Measurements from ENCODE around the gene ARMC7. TPM values are rescaled to one million over a fixed set of nuclear protein-coding genes. Genes with fewer than 3 reads are reported as not detected.

The ARMC7 gene
- total and polyA plus RNA-seq, 10 donors, result 7.8 to 19.2 (median 14.4) TPM

DNA sequence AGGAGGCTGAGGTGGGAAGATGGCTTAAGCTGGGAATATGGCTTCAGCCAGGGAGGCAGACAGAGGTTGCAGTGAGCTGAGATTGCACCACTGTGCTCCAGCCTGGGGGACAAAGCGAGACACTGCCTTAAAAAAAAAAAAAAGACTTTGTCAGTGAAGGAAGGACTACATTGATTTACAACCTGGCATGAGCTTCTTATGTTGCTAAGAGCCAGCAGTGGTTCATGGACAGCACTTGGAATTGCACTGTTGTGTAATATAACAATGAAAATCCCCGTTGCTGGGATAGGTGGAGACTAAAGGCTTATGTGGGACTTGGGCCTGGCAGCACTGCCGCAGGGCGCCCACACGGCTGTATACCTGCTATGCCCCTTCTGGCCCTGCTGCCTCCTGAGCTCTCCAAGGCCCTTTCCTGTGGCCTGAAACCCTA lies 36.1 kb upstream of the ARMC7 start:
- Histone ChIP-seq H3K9me3 (no peaks in the 10 kb centered on the region), H3K27me3 (replicated peaks in 1 of 7) (no peaks in the 10 kb centered on the region), H3K4me3 (no peak overlapping the region), H3K27ac (no peak overlapping the region), H3K4me1 (peaks cover 14 to 50% (median 25%) of the 10 kb centered on the region in 6 donors), H3K36me3 (no peaks in the 10 kb centered on the region)
- intact Hi-C loops (cut with DNase I; ENCODE audit: low total_unique reads), result no loop called here
- TF ChIP-seq POLR2A (IDR thresholded peaks at IDR 0.05) (no peak), CTCF (IDR thresholded peaks at IDR 0.05 in 8 of 11, conservative IDR thresholded peaks at IDR 0.05 in 3 of 11) (no peak), POLR2AphosphoS5 (IDR thresholded peaks at IDR 0.05) (no peak)
- WGBS, 5 donors, result 68 to 86% (median 75%) methylated on average over 5 of the region's 5 CpGs
- DNase-seq, result peak; percentile 30

- Histone ChIP-seq H3K36me3 (no peaks in the 10 kb centered on the region), H3K9me3 (no peaks in the 10 kb centered on the region), H3K27ac (no peak overlapping the region), H3K27me3 (replicated peaks in 1 of 7) (no peaks in the 10 kb centered on the region), H3K4me1 (peaks cover 21 to 59% (median 34%) of the 10 kb centered on the region in 6 donors), H3K4me3 (no peak overlapping the region)
- TF ChIP-seq POLR2A (IDR thresholded peaks at IDR 0.05), result no peak
- no peak for TF ChIP-seq CTCF (IDR thresholded peaks at IDR 0.05 in 8 of 11, conservative IDR thresholded peaks at IDR 0.05 in 3 of 11)
- no peak for TF ChIP-seq POLR2AphosphoS5 (IDR thresholded peaks at IDR 0.05)
- 85 to 100% (median 91%) methylated on average over 5 to 14 of the region's 14 CpGs for WGBS, 5 donors
- no peak for DNase-seq
- intact Hi-C loops (cut with DNase I; ENCODE audit: low total_unique reads), result no loop called here
Observed at GRCh38 chr17:75074532-75074931, 35.2 kb upstream of the ARMC7 start.

DNA sequence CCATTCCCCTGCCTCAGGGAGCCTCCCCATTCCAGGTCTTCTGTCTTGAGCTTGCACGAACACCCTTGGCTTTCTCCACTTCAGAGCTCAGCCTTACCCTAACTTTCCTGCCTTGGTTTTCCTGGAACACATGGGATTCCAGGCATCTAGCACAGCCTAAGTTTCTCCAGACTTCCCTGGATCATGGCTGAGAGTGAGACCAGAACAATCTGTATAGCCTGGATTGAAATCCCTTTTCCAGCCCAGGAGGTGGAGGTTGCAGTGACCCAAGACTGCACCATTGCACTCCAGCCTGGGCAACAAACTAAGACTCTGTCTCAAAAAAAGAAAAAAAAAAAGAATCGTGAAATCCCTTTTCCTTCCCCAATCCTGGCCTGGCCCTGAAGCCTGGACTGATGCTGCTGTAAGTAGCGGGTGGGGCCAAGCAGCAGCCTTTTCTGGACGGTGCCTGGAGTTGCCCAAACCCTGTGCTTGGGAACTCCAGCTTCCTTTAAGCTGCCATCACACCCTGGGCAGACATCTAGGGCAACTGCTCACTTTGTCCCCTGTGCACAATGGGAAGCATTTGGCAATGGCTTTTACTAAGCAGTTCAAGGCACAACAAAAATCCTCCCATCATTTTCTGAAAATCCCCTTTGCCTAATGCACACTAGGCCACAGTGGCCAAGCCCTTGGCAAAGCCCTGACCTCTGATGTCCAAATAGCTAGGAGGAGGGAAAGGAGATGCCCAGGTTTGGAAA lies 34.0 kb upstream of the ARMC7 start:
- peak overlapping the region in 2 of 8 donors; percentile 3 to 5 for H3K27ac ChIP-seq
- DNase-seq, result no peak
- no peak overlapping the region for H3K4me3 ChIP-seq
- H3K9me3 ChIP-seq, result no peaks in the 10 kb centered on the region
- TF ChIP-seq CTCF (IDR thresholded peaks at IDR 0.05 in 8 of 11, conservative IDR thresholded peaks at IDR 0.05 in 3 of 11) (no peak), POLR2AphosphoS5 (IDR thresholded peaks at IDR 0.05) (no peak), POLR2A (IDR thresholded peaks at IDR 0.05) (no peak)
- intact Hi-C loops (cut with DNase I; ENCODE audit: low total_unique reads), result no loop called here
- H3K27me3 ChIP-seq (replicated peaks in 1 of 7), result no peaks in the 10 kb centered on the region
- 43 to 69% (median 48%) methylated on average over 4 of the region's 4 CpGs for WGBS, 5 donors
- H3K4me1 ChIP-seq, result peaks cover 27 to 70% (median 43%) of the 10 kb centered on the region in 6 donors
- no peaks in the 10 kb centered on the region for H3K36me3 ChIP-seq

- Histone ChIP-seq H3K36me3 (no peaks in the 10 kb centered on the region), H3K9me3 (no peaks in the 10 kb centered on the region), H3K4me1 (peaks cover 27 to 77% (median 43%) of the 10 kb centered on the region in 6 donors), H3K27me3 (replicated peaks in 1 of 7) (no peaks in the 10 kb centered on the region), H3K27ac (peak overlapping the region in 7 of 8 donors; percentile 70 to 83 (median 72)), H3K4me3 (peak overlapping the region; percentile 14 to 68 (median 39))
- no peak for TF ChIP-seq POLR2A (IDR thresholded peaks at IDR 0.05)
- no peak for TF ChIP-seq CTCF (IDR thresholded peaks at IDR 0.05 in 8 of 11, conservative IDR thresholded peaks at IDR 0.05 in 3 of 11)
- TF ChIP-seq POLR2AphosphoS5 (IDR thresholded peaks at IDR 0.05), result no peak
- intact Hi-C loops (cut with DNase I; ENCODE audit: low total_unique reads), result no loop called here
- 33 to 80% (median 46%) methylated on average over 3 to 30 of the region's 30 CpGs for WGBS, 5 donors
- no peak for DNase-seq
Observed at GRCh38 chr17:75077072-75077495, 32.7 kb upstream of the ARMC7 start.

All from spleen (tissue), 11 donors.